Measurements from ENCODE around the gene ULBP2. TPM values are rescaled to one million over a fixed set of nuclear protein-coding genes. Genes with fewer than 3 reads are reported as not detected.

Gene ULBP2
- total RNA-seq, 1 experiment from 2014 or later = not detected

GRCh38 chr6:149995235-149995750, 53.5 kb downstream of the ULBP2 start:
- Mint-ChIP-seq H3K4me1 (peaks cover 10 to 14% of the 10 kb centered on the region in 2 experiments), H3K27me3 (ENCODE audit: low read depth) (peaks cover 63% of the 10 kb centered on the region), H3K27ac (no peak overlapping the region; a peak in 1 of 7 replicates), H3K36me3 (ENCODE audit: insufficient read depth in 1 of 3, low read depth in 3 of 3) (peaks cover 0 to 12% (median 0%) of the 10 kb centered on the region in 3 experiments; a peak in 3 of 7 replicates), H3K9me3 (peaks cover 0 to 3% of the 10 kb centered on the region in 2 experiments; a peak in 3 of 5 replicates), H3K4me3 (no peak overlapping the region)
- no peak overlapping the region for H3T11ph ChIP-seq (ENCODE audit: low read length)
- no peak overlapping the region for H3K18ac ChIP-seq (ENCODE audit: insufficient read length, low read depth, low read length)
- no peak overlapping the region for H3K27ac ChIP-seq (ENCODE audit: insufficient read length, low read depth, low read length)
- H3K4me2 ChIP-seq (ENCODE audit: insufficient read depth, insufficient read length, low read length) = no peak overlapping the region
- no peak overlapping the region for H2AFZ ChIP-seq (ENCODE audit: low read length)
- H4K20me1 ChIP-seq (ENCODE audit: control insufficient read depth, insufficient read depth, insufficient read length) = no peaks in the 10 kb centered on the region
- H3K4ac ChIP-seq (ENCODE audit: low read depth, low read length) = no peak overlapping the region
- H2BK120ac ChIP-seq (ENCODE audit: low read depth, low read length, poor library complexity, severe bottlenecking) = no peak overlapping the region
- no peak overlapping the region for H2AK5ac ChIP-seq (ENCODE audit: insufficient read length, low read length)
- no peak overlapping the region for H4K8ac ChIP-seq (replicated peaks; ENCODE audit: insufficient read length, low read depth, low read length)
- H3K56ac ChIP-seq (ENCODE audit: insufficient read length, low read depth, low read length) = no peak overlapping the region
- no peak overlapping the region for H2BK20ac ChIP-seq (ENCODE audit: low read depth, low read length, poor library complexity, severe bottlenecking)
- DNase-seq = no peak
- no peak overlapping the region for H4K5ac ChIP-seq (ENCODE audit: insufficient read length, low read depth, low read length)
- H3K14ac ChIP-seq (ENCODE audit: insufficient read depth, low read length) = no peak overlapping the region
- no peaks in the 10 kb centered on the region for H3K79me1 ChIP-seq (ENCODE audit: insufficient read depth, low read depth, low read length, poor library complexity, severe bottlenecking)
- no peak overlapping the region for H2BK12ac ChIP-seq (ENCODE audit: insufficient read length, low read depth, low read length)
- H4K91ac ChIP-seq (ENCODE audit: insufficient read length, low read depth, low read length) = no peak overlapping the region
- WGBS (ENCODE audit: extremely low coverage, insufficient read length, low lambda C conversion rate) = no CpG with 5 or more reads among the region's 6 CpGs
- no peaks in the 10 kb centered on the region for H3K79me2 ChIP-seq (ENCODE audit: insufficient read depth, low read length)
- H3K23me2 ChIP-seq (ENCODE audit: insufficient read length, low read depth, low read length, poor library complexity, severe bottlenecking) = peaks cover 5% of the 10 kb centered on the region
- no peak overlapping the region for H3K23ac ChIP-seq (ENCODE audit: insufficient read length, low read depth, low read length)
- H2BK15ac ChIP-seq (ENCODE audit: low read depth, low read length) = no peak overlapping the region
- no peak overlapping the region for H2BK5ac ChIP-seq (ENCODE audit: insufficient read length, low read length)
- no peak overlapping the region for H3K9ac ChIP-seq (ENCODE audit: extremely low read depth, insufficient read length, low read length)
- H3K4me1 ChIP-seq (ENCODE audit: insufficient read depth, low read length) = no peaks in the 10 kb centered on the region
- TF ChIP-seq CTCF (conservative IDR thresholded peaks at IDR 0.05) = no peak
- H3K9me3 ChIP-seq (ENCODE audit: control insufficient read depth, low read depth, low read length) = no peaks in the 10 kb centered on the region
- peaks cover 44% of the 10 kb centered on the region for H3K27me3 ChIP-seq (ENCODE audit: insufficient read depth, low read length)

Data from H9 (cell line).